ENCODE results near the gene TRPV2.
"Not testable (repeated sequence)": the region's sequence is repeated elsewhere in the genome, so short reads cannot be mapped to it uniquely, and the experiment has no call there.

The TRPV2 gene

GRCh38 chr17:16450028-16450427 lies 34.7 kb downstream of the TRPV2 start:
- TF ChIP-seq CTCF (IDR thresholded peaks at IDR 0.05; ENCODE audit: low read depth, low read length): no peak
- DNase-seq (ENCODE audit: low read depth, low spot score): no peak
- in situ Hi-C loops (cut with HindIII; ENCODE audit: low sequenced_read_pairs): no loop called here
- H3K4me3 ChIP-seq (ENCODE audit: low read depth, low read length): no peak overlapping the region

- DNase-seq (ENCODE audit: low read depth, low spot score); in situ Hi-C loops (cut with HindIII; ENCODE audit: low sequenced_read_pairs); H3K4me3 ChIP-seq (ENCODE audit: low read depth, low read length): not testable (repeated sequence)
These were observed 36.9 kb downstream of the TRPV2 start for GRCh38 chr17:16452268-16452667.

- DNase-seq (ENCODE audit: low read depth, low spot score): no peak
- no peak for TF ChIP-seq CTCF (IDR thresholded peaks at IDR 0.05; ENCODE audit: low read depth, low read length)
- in situ Hi-C loops (cut with HindIII; ENCODE audit: low sequenced_read_pairs): no loop called here
- no peak overlapping the region for H3K4me3 ChIP-seq (ENCODE audit: low read depth, low read length)
These were observed 38.1 kb downstream of the TRPV2 start for GRCh38 chr17:16453493-16453851.

- in situ Hi-C loops (cut with HindIII; ENCODE audit: low sequenced_read_pairs): no loop called here
- TF ChIP-seq CTCF (IDR thresholded peaks at IDR 0.05; ENCODE audit: low read depth, low read length): no peak
- H3K4me3 ChIP-seq (ENCODE audit: low read depth, low read length): no peak overlapping the region
- no peak for DNase-seq (ENCODE audit: low read depth, low spot score)
These were observed 40.8 kb downstream of the TRPV2 start for GRCh38 chr17:16455997-16456741.

- DNase-seq (ENCODE audit: low read depth, low spot score): no peak
- TF ChIP-seq CTCF (IDR thresholded peaks at IDR 0.05; ENCODE audit: low read depth, low read length): no peak
- in situ Hi-C loops (cut with HindIII; ENCODE audit: low sequenced_read_pairs): no loop called here
- no peak overlapping the region for H3K4me3 ChIP-seq (ENCODE audit: low read depth, low read length)
These were observed 41.5 kb downstream of the TRPV2 start for GRCh38 chr17:16456742-16457316.

GRCh38 chr17:16459271-16459670 lies 43.9 kb downstream of the TRPV2 start:
- in situ Hi-C loops (cut with HindIII; ENCODE audit: low sequenced_read_pairs): no loop called here
- no peak for TF ChIP-seq CTCF (IDR thresholded peaks at IDR 0.05; ENCODE audit: low read depth, low read length)
- no peak for DNase-seq (ENCODE audit: low read depth, low spot score)
- no peak overlapping the region for H3K4me3 ChIP-seq (ENCODE audit: low read depth, low read length)

- TF ChIP-seq CTCF (IDR thresholded peaks at IDR 0.05; ENCODE audit: low read depth, low read length): no peak
- DNase-seq (ENCODE audit: low read depth, low spot score): no peak
- in situ Hi-C loops (cut with HindIII; ENCODE audit: low sequenced_read_pairs): no loop called here
- H3K4me3 ChIP-seq (ENCODE audit: low read depth, low read length): no peak overlapping the region
These were observed 44.6 kb downstream of the TRPV2 start for GRCh38 chr17:16459855-16460550.
